G401.6 (cell line): ENCODE measurements around the gene PIAS1.
"Not testable (repeated sequence)": the region's sequence is repeated elsewhere in the genome, so short reads cannot be mapped to it uniquely, and the experiment has no call there.

Experiments
- FAIRE-seq: peaks from 2 replicates; lab custom pipeline; 2012; peaks lifted over from hg19 to GRCh38; lab: Jason Lieb, UNC

Gene PIAS1

GRCh38 chr15:68204776-68205557 lies 150.9 kb downstream of the PIAS1 start, which contains the start of gene CALML4:
CALML4 (minus strand) TSS chr15:68205332; CDS start chr15:68205247, 85 bp downstream.
- FAIRE-seq = no peak

- no peak for FAIRE-seq
Measured at GRCh38 chr15:68205558-68205944, 151.4 kb downstream of the PIAS1 start.

GRCh38 chr15:68205954-68206539 lies 151.9 kb downstream of the PIAS1 start:
- no peak for FAIRE-seq

GRCh38 chr15:68206711-68207151 lies 152.6 kb downstream of the PIAS1 start:
- FAIRE-seq = no peak

GRCh38 chr15:68207176-68207935 lies 153.2 kb downstream of the PIAS1 start:
- no peak for FAIRE-seq

- no peak for FAIRE-seq
Measured at GRCh38 chr15:68208136-68208535, 154.0 kb downstream of the PIAS1 start.

- no peak for FAIRE-seq
Measured at GRCh38 chr15:68208636-68209240, 154.6 kb downstream of the PIAS1 start.

- no peak for FAIRE-seq
Measured at GRCh38 chr15:68209272-68209671, 155.2 kb downstream of the PIAS1 start.

GRCh38 chr15:68209735-68210408 lies 155.8 kb downstream of the PIAS1 start:
- no peak for FAIRE-seq

- no peak for FAIRE-seq
Measured at GRCh38 chr15:68210409-68210756, 156.3 kb downstream of the PIAS1 start.

GRCh38 chr15:68210821-68211655 lies 156.9 kb downstream of the PIAS1 start:
- no peak for FAIRE-seq

- FAIRE-seq = no peak
Measured at GRCh38 chr15:68211656-68212320, 157.7 kb downstream of the PIAS1 start.

GRCh38 chr15:68213491-68213845 lies 159.4 kb downstream of the PIAS1 start:
- not testable (repeated sequence) for FAIRE-seq

- FAIRE-seq = no peak
Measured at GRCh38 chr15:68213991-68214837, 160.1 kb downstream of the PIAS1 start.

- FAIRE-seq = no peak
Measured at GRCh38 chr15:68214838-68215254, 160.7 kb downstream of the PIAS1 start.

GRCh38 chr15:68217341-68217740 lies 163.2 kb downstream of the PIAS1 start:
- FAIRE-seq = no peak

- FAIRE-seq = no peak
Measured at GRCh38 chr15:68218331-68218730, 164.2 kb downstream of the PIAS1 start.

- FAIRE-seq = no peak
Measured at GRCh38 chr15:68218847-68219798, 165.0 kb downstream of the PIAS1 start.

GRCh38 chr15:68220489-68220888 lies 166.4 kb downstream of the PIAS1 start:
- FAIRE-seq = no peak
